ENCODE data around the gene DCHS2.
"Not testable (repeated sequence)": the region's sequence is repeated elsewhere in the genome, so short reads cannot be mapped to it uniquely, and the experiment has no call there.

DCHS2 gene

GRCh38 chr4:154313004-154313585, 178.5 kb downstream of the DCHS2 start:
- DNase-seq: no peak

GRCh38 chr4:154312246-154312645, 179.4 kb downstream of the DCHS2 start:
- DNase-seq: no peak

GRCh38 chr4:154310578-154310977, 181.0 kb downstream of the DCHS2 start:
- DNase-seq: no peak

- DNase-seq: no peak
Measured at GRCh38 chr4:154308207-154308606, 183.4 kb downstream of the DCHS2 start.

- no peak for DNase-seq
Measured at GRCh38 chr4:154307451-154307850, 184.1 kb downstream of the DCHS2 start.

GRCh38 chr4:154305616-154306015, 186.0 kb downstream of the DCHS2 start:
- DNase-seq: no peak

GRCh38 chr4:154304679-154305078, 186.9 kb downstream of the DCHS2 start:
- DNase-seq: no peak

- DNase-seq: no peak
Measured at GRCh38 chr4:154294652-154295350, 196.8 kb downstream of the DCHS2 start.

- no peak for DNase-seq
Measured at GRCh38 chr4:154293427-154293826, 198.2 kb downstream of the DCHS2 start.

GRCh38 chr4:154292589-154292988, 199.0 kb downstream of the DCHS2 start:
- DNase-seq: no peak

GRCh38 chr4:154277172-154277571, 214.4 kb downstream of the DCHS2 start:
- DNase-seq: no peak

- no peak for DNase-seq
Measured at GRCh38 chr4:154276496-154276895, 215.1 kb downstream of the DCHS2 start.

- DNase-seq: no peak
Measured at GRCh38 chr4:154254999-154255398, 236.6 kb downstream of the DCHS2 start.

- no peak for DNase-seq
Measured at GRCh38 chr4:154234576-154234975, 257.0 kb downstream of the DCHS2 start.

- DNase-seq: no peak
Measured at GRCh38 chr4:154231806-154232478, 259.7 kb downstream of the DCHS2 start.

- DNase-seq: no peak
Measured at GRCh38 chr4:154230723-154231122, 260.9 kb downstream of the DCHS2 start.

GRCh38 chr4:154230091-154230490, 261.5 kb downstream of the DCHS2 start:
- no peak for DNase-seq

GRCh38 chr4:154222875-154223274, 268.7 kb downstream of the DCHS2 start:
- no peak for DNase-seq

GRCh38 chr4:154218051-154218450, 273.5 kb downstream of the DCHS2 start:
- no peak for DNase-seq

GRCh38 chr4:154217384-154217783, 274.2 kb downstream of the DCHS2 start:
- DNase-seq: not testable (repeated sequence)

GRCh38 chr4:154211506-154211905, 280.1 kb downstream of the DCHS2 start:
- DNase-seq: no peak

- no peak for DNase-seq
Measured at GRCh38 chr4:154208424-154208823, 283.2 kb downstream of the DCHS2 start.

GRCh38 chr4:154205471-154205870, 286.1 kb downstream of the DCHS2 start:
- DNase-seq: no peak

GRCh38 chr4:154194649-154195048, 296.9 kb downstream of the DCHS2 start:
- DNase-seq: no peak
